SJCRH30 (cell line): ENCODE measurements around the gene ABI3. TPM values are rescaled to one million over a fixed set of nuclear protein-coding genes. Genes with fewer than 3 reads are reported as not detected.
A peak's percentile ranks its signal among the peaks of the same experiment; 100 is the strongest.

ENCODE experiments used
- DNase-seq, 2 experiments: peaks; one replicate each; pipeline ENCODE4 v3.0.0-alpha.2; 2015 to 2020
- H3K27ac ChIP-seq: fragments of 250-450 bp; sonication (Bioruptor Pico); 2 replicates; pipeline ENCODE4 v1.5.1; 2020; ENCODE audit warnings: mild to moderate bottlenecking, moderate library complexity
- H3K27me3 ChIP-seq: fragments of 250-450 bp; sonication (Bioruptor Pico); 2 replicates; pipeline ENCODE4 v1.5.1; 2020; ENCODE audit warnings: mild to moderate bottlenecking, moderate library complexity
- H3K36me3 ChIP-seq: fragments of 250-450 bp; sonication (Bioruptor Pico); 2 replicates; pipeline ENCODE4 v1.5.1; 2020; ENCODE audit warnings: mild to moderate bottlenecking, moderate library complexity
- H3K4me1 ChIP-seq: fragments of 250-450 bp; sonication (Bioruptor Pico); 2 replicates; pipeline ENCODE4 v1.5.1; 2020; ENCODE audit warnings: mild to moderate bottlenecking, moderate library complexity
- H3K4me3 ChIP-seq: fragments of 250-450 bp; sonication (Bioruptor Pico); 2 replicates; pipeline ENCODE4 v1.5.1; 2020; ENCODE audit warnings: mild to moderate bottlenecking, moderate library complexity
- H3K9me3 ChIP-seq: fragments of 250-450 bp; sonication (Bioruptor Pico); replicated peaks from 2 replicates; pipeline ENCODE4 v1.5.1; 2020; ENCODE audit warnings: mild to moderate bottlenecking, moderate library complexity
- total RNA-seq: library from RNA; depleted of rRNA; stranded (reverse); fragments of >200 nt; shearing (Covaris generic); gene quantifications from 2 replicates; pipeline ENCODE4 v1.2.3, GENCODE V29; 2014

Gene ABI3
- total RNA-seq, 1 experiment from 2014 or later = 4.2 TPM

DNA sequence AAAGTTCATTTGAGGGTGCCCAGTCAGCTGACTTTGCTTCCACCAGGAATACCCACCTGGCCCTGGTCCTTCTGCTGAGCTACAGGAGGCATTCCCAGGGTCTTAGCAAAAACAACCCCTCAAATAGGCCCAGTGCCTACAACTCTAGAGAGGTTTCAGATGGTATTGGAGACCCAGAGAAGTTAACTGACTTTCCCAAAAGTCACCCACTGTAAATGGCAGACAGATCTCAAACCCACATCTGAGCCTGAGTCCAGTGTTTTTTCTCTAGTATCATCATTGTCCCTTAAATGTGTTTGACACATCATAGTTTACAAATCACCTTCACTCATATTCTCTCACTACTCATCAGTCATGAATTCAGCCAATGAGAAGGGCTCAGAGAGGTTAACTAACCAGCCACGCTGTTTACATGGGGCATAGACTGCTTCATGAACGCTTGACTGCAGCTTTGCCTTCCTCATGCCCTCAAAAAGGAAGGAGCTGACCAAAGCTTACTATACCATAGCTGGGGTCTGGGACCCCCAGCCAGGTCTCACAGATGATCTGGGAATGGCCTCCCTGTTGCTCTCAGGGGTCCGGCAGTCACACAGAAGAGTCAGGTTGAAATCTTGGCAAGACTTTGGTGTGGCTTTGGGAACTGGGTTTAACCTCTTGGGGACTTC lies 16.4 kb downstream of the ABI3 start:
- Histone ChIP-seq H3K27me3 (peaks cover 9% of the 10 kb centered on the region), H3K36me3 (no peaks in the 10 kb centered on the region)

DNA sequence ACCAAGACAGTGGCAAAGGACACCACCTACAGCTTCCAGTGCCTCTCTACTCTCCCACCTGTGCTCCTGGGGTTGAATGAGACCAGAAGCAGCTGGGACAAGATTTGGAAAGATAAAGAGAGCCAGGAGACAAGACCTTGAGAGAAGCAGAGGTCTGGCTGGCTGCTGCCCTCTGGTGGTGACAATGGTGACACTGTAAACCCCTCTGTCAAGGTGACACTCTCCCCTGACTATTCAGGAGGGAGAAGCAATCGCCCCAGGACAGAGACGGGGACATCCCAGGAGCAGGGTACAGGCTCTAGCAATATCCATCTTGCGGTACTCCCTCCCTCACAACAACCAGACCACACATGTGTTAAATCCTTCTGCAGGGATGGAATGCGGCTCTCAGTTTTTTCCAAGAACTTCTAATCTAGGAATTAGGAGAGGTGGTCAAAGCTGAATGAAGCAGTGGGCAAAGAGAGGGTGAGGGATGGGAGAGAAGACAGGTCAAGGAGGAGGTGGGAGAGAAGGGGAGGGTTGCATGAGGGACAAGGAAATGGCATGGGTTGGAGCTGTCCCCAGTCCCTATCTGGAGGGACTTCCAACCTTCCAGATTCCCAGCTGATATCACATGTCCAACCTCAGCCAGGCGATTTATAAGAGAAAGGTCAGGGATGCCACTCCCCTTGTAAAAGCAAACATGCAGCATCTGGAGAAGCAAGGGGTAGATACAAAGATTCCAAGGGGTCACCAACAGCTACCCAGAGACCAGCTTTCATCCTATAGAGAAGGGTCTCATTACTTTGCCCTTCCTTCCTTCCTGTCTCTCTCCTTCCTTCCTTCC lies 17.1 kb downstream of the ABI3 start:
- no peak overlapping the region for H3K4me3 ChIP-seq
- H3K9me3 ChIP-seq = no peaks in the 10 kb centered on the region
- no peak overlapping the region for H3K27ac ChIP-seq
- peaks cover 9% of the 10 kb centered on the region for H3K27me3 ChIP-seq
- H3K36me3 ChIP-seq = no peaks in the 10 kb centered on the region
- 0 out of 2 replicates have a peak, but pooled peaks cover 3% of the 10 kb centered on the region for H3K4me1 ChIP-seq
- peak; percentile 78 to 91 for DNase-seq

More for the DNA sequence above, 16.4 kb downstream of the ABI3 start:
- H3K4me1 ChIP-seq = 0 out of 2 replicates have a peak, but pooled peaks cover 3% of the 10 kb centered on the region
- DNase-seq = no peak
- H3K9me3 ChIP-seq = no peaks in the 10 kb centered on the region
- no peak overlapping the region for H3K4me3 ChIP-seq
- no peak overlapping the region for H3K27ac ChIP-seq

DNA sequence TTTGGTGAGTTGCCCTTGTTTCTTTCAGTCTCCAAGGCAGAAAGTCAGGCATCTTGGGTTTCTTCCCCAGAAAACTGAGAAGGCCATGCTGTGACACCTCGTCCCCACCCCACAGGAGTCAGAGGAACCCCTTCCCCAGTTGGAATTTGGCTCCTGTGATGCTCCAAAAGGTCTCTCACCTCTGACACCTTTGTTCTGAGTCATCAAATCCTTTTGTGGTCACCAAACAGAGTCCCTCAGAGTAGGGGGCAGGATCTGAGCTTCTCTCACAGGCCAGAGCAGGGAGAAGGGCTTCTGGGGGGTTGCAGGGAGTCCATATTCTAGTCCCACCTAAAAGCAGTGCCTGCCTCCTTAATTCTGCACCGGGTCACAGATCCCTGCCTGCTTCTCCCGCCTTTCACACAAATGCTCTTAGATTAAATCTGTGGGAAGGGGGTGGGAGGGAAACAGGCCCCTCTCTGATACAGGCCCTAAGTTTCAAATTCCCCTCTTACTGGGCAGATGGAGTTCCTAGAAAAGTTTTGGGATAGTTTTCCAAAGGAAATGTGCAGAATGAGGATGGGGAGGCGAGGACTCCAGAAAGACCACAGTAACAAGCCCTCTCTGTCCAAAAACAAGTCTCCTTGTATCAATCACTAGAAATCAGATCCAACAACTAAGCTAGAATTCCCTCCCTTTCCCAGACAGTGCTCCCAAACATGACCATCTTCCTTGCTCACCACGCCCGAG lies 18.7 kb downstream of the ABI3 start:
- H3K4me3 ChIP-seq = no peak overlapping the region
- H3K27me3 ChIP-seq = peaks cover 9% of the 10 kb centered on the region
- H3K36me3 ChIP-seq = no peaks in the 10 kb centered on the region
- no peak overlapping the region for H3K27ac ChIP-seq
- 0 out of 2 replicates have a peak, but pooled peaks cover 3% of the 10 kb centered on the region for H3K4me1 ChIP-seq
- H3K9me3 ChIP-seq = no peaks in the 10 kb centered on the region
- no peak for DNase-seq

DNA sequence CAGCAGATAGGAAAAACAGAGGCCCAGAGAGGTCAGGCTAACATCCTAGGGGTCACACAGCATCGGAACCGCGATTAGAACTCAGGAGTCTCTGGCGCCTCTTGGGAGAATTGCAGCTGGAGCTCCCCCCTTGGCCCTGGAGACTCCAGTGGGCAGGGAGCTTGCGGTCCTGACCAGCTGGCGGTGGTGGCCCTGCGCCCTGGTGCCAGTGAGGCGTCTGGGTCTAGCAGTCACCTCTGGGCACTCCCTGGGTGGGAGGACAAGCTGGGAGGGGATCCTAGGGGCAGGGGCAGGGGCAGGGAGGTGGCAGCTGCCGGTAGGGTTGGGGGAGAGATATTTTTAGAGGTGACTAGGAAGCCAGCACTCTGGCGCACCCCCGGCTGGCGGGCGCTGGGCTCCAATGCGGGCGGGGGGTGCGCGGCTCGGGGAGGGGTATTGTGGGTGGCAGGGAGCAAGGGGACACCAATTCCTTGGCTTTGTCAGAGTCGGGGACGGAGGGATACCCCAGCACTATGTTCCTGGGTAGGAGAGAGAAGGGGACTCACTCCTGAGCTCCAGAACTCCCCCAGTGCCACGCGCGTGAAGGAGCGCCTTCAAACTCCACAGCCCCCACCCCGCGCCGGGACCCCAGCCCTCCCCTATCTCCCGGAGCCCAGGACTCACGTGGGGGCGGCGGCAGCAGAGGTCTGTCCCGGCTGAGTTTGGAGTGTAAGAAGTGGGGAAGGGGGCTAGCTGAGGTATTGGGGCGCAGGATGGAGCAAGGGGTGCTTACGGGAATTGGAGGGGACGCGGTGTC lies 19.5 kb downstream of the ABI3 start:
- DNase-seq = no peak
- H3K4me1 ChIP-seq = 0 out of 2 replicates have a peak, but pooled peaks cover 3% of the 10 kb centered on the region
- no peaks in the 10 kb centered on the region for H3K9me3 ChIP-seq
- H3K27ac ChIP-seq = no peak overlapping the region
- peaks cover 9% of the 10 kb centered on the region for H3K27me3 ChIP-seq
- H3K36me3 ChIP-seq = no peaks in the 10 kb centered on the region
- peak overlapping the region; percentile 52 for H3K4me3 ChIP-seq

DNA sequence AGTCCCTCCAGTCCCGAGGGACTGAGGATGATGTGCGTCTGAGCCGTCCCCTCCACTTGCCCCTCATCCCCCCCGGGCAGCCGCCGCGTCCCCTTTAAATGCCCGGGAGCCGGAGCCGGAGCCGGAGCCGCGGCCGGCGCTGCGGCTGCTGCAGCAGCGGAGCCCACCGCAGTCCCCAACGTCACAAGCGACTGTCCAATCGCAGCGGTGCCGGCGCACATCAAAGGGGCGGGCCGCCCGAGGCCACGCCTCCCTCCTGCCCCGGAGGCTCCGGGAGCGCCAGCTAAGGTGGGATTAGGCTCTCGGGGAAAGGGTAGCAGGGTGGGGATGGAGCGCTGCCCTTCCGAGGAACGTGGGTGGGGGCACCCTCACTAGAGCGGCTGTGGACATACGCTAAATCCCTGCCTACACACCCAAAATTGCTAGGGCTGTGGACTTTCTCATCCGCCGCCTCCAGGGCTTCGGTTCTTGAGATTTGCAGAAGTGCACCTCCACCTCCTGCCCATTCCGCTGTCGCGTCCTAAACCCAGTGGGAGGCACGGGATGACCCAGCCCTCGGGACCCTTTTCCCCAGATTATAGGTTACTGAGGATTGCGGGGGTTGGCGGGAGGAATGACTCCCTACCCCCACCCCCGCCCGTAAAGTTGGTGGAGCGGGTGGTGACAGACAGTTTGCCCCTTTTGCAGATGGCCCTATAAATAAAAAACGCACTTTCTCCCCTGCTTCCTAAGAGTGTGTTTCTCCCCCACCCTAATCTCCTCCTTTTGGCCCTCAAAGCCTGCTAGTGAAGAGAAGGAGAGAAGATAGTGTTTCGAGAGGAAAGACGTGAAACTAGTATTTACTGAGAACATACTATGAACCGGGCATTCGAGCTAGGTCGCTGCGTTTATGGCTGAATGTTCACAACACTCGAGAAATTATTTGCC lies 20.4 kb downstream of the ABI3 start, which contains the start of gene PHOSPHO1:
Gene PHOSPHO1, minus strand, starts transcription at position 152 of the 927 bp plus-strand sequence. CDS start 4,096 bp downstream, outside the sequence.
- Histone ChIP-seq H3K4me1 (0 out of 2 replicates have a peak, but pooled peaks cover 3% of the 10 kb centered on the region), H3K4me3 (peak within 1 kb of the TSS; percentile 52), H3K27ac (no peak within 1 kb of the TSS), H3K9me3 (no peaks in the 10 kb centered on the region), H3K27me3 (peaks cover 9% of the 10 kb centered on the region), H3K36me3 (no peaks in the 10 kb centered on the region)
- DNase-seq = peak; percentile 85 to 89

DNA sequence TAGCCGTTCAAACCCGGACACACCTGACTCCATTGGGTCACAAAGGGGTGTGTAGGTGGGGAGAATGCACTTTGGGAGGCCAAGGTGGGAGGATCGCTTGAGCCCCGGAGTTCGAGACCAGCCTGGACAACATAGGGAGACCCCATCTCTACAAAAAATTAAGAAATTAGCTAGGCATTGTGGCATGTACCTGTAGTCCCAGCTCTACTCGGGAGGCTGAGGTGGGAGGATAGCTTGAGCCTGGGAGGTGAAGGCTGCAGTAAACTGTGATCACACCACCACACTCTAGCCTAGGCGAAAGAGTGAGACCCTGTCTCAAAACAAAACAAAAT lies 21.0 kb downstream of the ABI3 start:
- no peak overlapping the region for H3K27ac ChIP-seq
- H3K4me3 ChIP-seq = no peak overlapping the region
- H3K9me3 ChIP-seq = no peaks in the 10 kb centered on the region
- no peaks in the 10 kb centered on the region for H3K36me3 ChIP-seq
- no peak for DNase-seq
- 0 out of 2 replicates have a peak, but pooled peaks cover 3% of the 10 kb centered on the region for H3K4me1 ChIP-seq
- H3K27me3 ChIP-seq = peaks cover 9% of the 10 kb centered on the region

DNA sequence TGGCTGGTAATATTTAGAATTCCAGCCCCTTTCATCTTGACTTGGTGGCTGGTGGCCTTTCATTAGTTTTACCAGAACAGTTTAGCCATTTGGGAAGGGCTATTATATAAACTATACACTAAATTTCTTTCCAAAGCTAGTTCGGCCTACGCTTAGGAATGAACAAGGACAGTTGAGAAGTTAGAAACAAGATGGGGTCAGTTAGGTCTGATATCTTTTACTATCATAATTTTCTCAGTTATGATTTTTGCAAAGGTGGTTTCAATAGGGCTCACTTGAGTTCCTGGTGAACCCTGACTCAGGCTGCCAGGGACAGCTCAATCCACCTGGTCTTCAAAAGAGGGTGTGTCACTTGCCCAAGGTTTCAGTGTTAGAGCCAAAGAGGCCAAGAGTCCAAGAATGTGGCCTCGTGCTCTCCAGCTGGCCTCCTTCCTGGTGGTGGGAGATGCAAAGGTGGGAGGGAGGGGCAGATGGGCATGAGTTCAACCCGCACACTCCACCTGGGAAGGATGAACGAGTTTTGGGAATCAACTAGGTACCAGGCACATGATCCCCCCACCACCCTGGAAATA lies 24.1 kb downstream of the ABI3 start:
- Histone ChIP-seq H3K36me3 (no peaks in the 10 kb centered on the region), H3K27ac (no peak overlapping the region), H3K4me1 (no peaks in the 10 kb centered on the region), H3K4me3 (no peak overlapping the region), H3K9me3 (no peaks in the 10 kb centered on the region), H3K27me3 (peaks cover 6% of the 10 kb centered on the region)
- no peak for DNase-seq

DNA sequence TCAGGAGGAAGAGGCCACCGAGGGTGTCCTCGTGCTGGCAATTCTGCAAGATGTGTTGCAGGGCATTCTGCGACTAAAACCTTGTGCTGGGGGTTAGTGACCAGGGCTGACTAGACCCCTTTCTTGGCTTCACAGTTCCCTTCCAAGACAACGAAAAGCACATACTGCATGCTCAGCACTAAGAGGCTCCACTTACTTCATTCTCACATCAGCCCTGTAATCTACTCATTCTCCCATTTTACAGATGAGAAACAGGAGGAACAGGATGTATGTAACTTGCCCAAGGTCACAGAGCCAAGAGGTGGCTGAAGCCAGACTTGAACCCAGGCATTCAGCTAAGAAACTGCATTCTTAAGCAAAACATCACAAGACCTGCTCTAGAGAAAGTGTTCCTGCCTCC lies 25.4 kb downstream of the ABI3 start:
- no peak overlapping the region for H3K27ac ChIP-seq
- H3K4me1 ChIP-seq = no peaks in the 10 kb centered on the region
- no peak for DNase-seq
- peaks cover 4% of the 10 kb centered on the region; the same call in 1 of the 2 replicates for H3K27me3 ChIP-seq
- no peak overlapping the region for H3K4me3 ChIP-seq
- no peaks in the 10 kb centered on the region for H3K9me3 ChIP-seq
- no peaks in the 10 kb centered on the region for H3K36me3 ChIP-seq

DNA sequence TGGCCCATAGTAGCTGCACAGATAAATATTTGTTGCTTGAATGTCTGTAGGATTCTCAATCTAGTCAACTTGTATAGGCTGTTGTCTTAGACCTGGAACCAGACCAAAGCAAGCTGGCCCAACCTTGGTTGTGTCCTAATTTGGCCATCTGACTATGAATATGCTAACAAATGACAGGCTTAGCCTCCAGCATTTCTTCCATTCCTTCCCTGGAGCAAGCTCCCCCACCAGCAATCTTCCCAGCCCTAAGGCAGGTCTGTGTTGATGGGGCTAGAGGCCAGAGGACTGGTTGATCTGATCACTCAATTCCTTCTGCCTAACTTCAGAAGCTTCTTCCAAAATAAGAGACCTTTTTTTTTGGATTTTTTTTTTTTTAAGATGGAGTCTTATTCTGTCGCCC lies 29.5 kb downstream of the ABI3 start:
- Histone ChIP-seq H3K4me3 (no peak overlapping the region), H3K9me3 (no peaks in the 10 kb centered on the region), H3K27me3 (no peaks in the 10 kb centered on the region), H3K4me1 (no peaks in the 10 kb centered on the region), H3K36me3 (no peaks in the 10 kb centered on the region), H3K27ac (no peak overlapping the region)
- DNase-seq = no peak

DNA sequence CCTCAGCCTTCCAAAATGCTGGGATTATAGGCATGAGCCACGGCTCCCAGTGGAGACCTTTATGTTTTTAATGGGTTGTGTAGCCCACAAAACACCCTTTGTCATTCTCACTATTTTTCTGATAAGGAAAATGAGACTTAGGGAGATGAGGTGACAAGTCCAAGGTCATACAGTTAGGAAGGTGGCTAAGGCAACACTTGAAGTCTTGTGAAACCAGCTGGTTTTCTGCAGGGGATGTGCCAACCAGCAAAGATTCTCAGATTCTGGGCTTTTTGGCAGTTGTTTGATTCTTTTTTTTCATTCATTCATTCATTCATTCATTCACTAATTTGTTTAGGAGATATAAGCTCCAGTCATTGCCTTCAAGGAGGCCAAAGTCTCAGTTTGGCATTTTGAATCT lies 30.1 kb downstream of the ABI3 start:
- H3K27me3 ChIP-seq = no peaks in the 10 kb centered on the region
- DNase-seq = no peak
- H3K4me1 ChIP-seq = no peaks in the 10 kb centered on the region
- no peak overlapping the region for H3K4me3 ChIP-seq
- H3K9me3 ChIP-seq = no peaks in the 10 kb centered on the region
- H3K27ac ChIP-seq = no peak overlapping the region
- H3K36me3 ChIP-seq = no peaks in the 10 kb centered on the region

DNA sequence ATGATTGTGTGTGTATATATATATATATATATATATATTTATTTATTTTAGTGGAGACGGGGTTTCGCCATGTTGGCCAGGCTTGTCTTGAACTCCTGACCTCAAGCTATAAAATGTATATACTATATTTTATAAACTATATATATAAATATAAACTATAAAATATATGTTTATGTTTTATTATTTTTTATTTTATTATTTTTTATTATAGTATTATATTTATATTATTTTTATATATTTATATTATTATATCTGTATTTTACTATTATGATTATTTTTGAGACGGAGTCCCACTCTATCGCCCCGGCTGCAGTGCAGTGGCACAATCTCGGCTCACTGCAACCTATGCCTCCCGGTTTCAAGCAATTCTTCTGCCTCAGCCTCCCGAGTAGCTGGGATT lies 30.5 kb downstream of the ABI3 start:
- no peaks in the 10 kb centered on the region for H3K4me1 ChIP-seq
- no peak for DNase-seq

DNA sequence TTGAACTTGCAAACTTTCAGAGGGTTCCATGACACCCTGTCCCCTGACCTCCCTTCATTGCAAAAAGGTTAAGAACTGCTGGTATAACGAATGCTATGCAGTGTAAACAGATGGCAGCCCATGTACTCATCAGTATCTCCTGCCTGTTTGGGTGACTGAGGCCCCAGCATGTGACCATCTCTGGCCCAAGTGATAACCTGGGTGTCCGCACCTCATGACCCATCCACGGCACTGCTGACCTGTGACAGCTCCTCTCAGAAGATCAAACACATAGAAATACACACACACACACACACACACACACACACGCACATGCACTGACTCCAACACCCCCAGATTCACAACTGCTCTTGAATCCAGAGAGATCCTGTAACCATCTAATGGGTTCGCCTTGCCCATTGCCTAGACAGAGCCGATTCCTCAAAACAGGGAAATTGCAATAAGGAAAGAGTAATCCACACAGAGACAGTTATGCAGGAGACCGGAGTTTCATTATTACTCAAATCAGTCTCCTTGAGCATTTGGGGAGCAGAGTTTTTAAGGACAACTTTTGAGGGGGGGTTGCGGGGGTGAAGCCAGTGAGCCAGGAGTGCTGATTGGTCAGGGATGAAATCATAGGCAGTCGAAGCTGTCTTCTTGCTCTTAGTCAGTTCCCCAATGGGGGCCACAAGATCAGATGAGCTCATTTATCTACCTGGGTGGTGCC lies 31.3 kb downstream of the ABI3 start:
- no peak for DNase-seq
- no peaks in the 10 kb centered on the region for H3K9me3 ChIP-seq
- no peak overlapping the region for H3K27ac ChIP-seq
- H3K36me3 ChIP-seq = no peaks in the 10 kb centered on the region
- no peak overlapping the region for H3K4me3 ChIP-seq
- H3K27me3 ChIP-seq = no peaks in the 10 kb centered on the region
- no peaks in the 10 kb centered on the region for H3K4me1 ChIP-seq

More for the DNA sequence above, 30.5 kb downstream of the ABI3 start:
- H3K27me3 ChIP-seq = no peaks in the 10 kb centered on the region
- H3K36me3 ChIP-seq = no peaks in the 10 kb centered on the region
- H3K9me3 ChIP-seq = no peaks in the 10 kb centered on the region
- H3K27ac ChIP-seq = no peak overlapping the region
- H3K4me3 ChIP-seq = no peak overlapping the region

DNA sequence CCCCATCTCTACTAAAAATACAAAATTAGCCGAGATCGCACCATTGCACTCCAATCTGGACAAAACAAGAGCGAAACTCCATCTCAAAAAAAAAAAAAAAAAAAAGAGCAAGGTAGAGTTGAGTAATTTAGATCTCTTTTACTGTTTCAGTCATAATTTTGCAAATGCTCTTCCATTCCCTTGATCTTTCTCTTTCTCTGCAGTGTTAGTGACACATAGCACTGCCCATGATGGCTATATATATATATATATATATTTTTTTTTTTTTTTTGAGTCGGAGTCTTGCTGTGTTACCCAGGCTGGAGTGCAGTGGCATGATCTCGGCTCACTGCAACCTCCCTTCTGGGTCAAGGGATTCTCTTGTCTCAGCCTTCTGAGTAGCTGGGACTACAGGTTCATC lies 32.3 kb downstream of the ABI3 start:
- Histone ChIP-seq H3K9me3 (no peaks in the 10 kb centered on the region), H3K36me3 (no peaks in the 10 kb centered on the region), H3K4me3 (no peak overlapping the region), H3K27me3 (no peaks in the 10 kb centered on the region), H3K4me1 (no peaks in the 10 kb centered on the region), H3K27ac (no peak overlapping the region)
- no peak for DNase-seq
